Ectodermal cell (in vitro differentiated cells): Measurements from ENCODE around the gene BNIP2.
"Not testable (repeated sequence)": the region's sequence is repeated elsewhere in the genome, so short reads cannot be mapped to it uniquely, and the experiment has no call there.

ENCODE experiments used
- H3K27ac ChIP-seq: 2 replicates; pipeline ENCODE4 v1.7.0; 2013; ENCODE audit warnings: mild to moderate bottlenecking, low read depth, low read length; ENCODE audit not compliant: insufficient read depth, poor library complexity, severe bottlenecking
- H3K27me3 ChIP-seq: 2 replicates; pipeline ENCODE4 v1.7.0; 2013; ENCODE audit warnings: mild to moderate bottlenecking, low read length; ENCODE audit not compliant: insufficient read depth, control insufficient read depth, poor library complexity, severe bottlenecking
- H3K36me3 ChIP-seq: one replicate; pipeline ENCODE4 v1.7.0; 2013; ENCODE audit warnings: low read length; ENCODE audit not compliant: control insufficient read depth, insufficient read depth
- H3K4me1 ChIP-seq: one replicate; pipeline ENCODE4 v1.7.0; 2013; ENCODE audit warnings: low read length; ENCODE audit not compliant: control insufficient read depth, insufficient read depth
- H3K4me3 ChIP-seq: 2 replicates; pipeline ENCODE4 v1.7.0; 2013; ENCODE audit warnings: low read depth, low read length, control low read depth; ENCODE audit not compliant: insufficient read depth
- H3K9me3 ChIP-seq: 2 replicates; pipeline ENCODE4 v1.7.0; 2013; ENCODE audit warnings: mild to moderate bottlenecking, low read length, moderate library complexity; ENCODE audit not compliant: control insufficient read depth
- WGBS, 2 experiments: methylation state at CpG; one replicate each; pipeline ENCODE4 v1.1.7; 2013; ENCODE audit warnings: missing lambda C conversion rate in 2 of 2; 5-methylcytosine and 5-hydroxymethylcytosine counted together

BNIP2 gene

DNA sequence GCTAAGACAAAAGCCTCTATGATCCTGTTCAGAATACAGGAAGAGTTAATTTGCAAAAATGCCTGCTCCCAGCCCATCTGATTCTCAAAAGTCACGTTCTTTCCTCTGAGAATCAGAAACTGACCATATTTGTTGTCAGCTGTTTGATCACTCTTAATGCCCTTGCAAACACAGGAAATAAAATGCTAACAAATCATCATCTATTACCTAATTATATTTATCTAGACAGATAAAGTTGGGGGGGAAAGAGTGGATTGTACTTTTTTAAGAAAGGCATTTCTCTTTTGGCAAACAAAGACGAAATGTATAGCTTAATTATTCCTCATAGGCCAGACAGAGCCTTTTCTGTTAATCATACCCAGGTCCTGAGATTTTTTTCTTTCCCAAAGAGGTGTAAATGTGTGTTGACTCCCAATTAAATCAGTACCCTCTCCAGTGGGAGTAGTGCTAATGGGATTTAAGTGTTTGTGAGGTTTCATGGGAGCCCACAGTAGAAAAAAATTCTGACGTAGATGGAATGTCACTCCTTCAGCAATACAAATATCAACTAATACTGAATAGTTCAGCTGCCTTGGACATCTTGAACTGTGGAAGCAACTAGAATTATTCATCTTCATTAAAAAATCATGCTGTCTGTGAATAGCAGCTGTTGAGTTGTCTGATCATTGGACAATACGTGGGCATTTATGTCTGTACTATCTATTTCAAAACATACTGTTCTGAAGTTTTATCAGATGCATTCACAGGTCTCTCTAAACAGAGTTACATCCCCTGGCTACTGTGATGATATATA lies 22.5 kb upstream of the BNIP2 start:
- 65 to 82% methylated on average over 1 to 4 of the region's 4 CpGs for WGBS, 2 experiments
- no peaks in the 10 kb centered on the region for H3K27me3 ChIP-seq
- H3K4me3 ChIP-seq = no peak overlapping the region
- no peaks in the 10 kb centered on the region for H3K36me3 ChIP-seq
- H3K4me1 ChIP-seq = no peaks in the 10 kb centered on the region
- no peaks in the 10 kb centered on the region for H3K9me3 ChIP-seq
- H3K27ac ChIP-seq = no peak overlapping the region

GRCh38 chr15:59707619-59708018 lies 18.5 kb upstream of the BNIP2 start:
- Histone ChIP-seq H3K36me3 (no peaks in the 10 kb centered on the region), H3K4me1 (no peaks in the 10 kb centered on the region), H3K4me3 (no peak overlapping the region), H3K9me3 (no peaks in the 10 kb centered on the region), H3K27me3 (no peaks in the 10 kb centered on the region), H3K27ac (no peak overlapping the region)
- 84 to 95% methylated on average over 4 of the region's 4 CpGs for WGBS, 2 experiments

DNA sequence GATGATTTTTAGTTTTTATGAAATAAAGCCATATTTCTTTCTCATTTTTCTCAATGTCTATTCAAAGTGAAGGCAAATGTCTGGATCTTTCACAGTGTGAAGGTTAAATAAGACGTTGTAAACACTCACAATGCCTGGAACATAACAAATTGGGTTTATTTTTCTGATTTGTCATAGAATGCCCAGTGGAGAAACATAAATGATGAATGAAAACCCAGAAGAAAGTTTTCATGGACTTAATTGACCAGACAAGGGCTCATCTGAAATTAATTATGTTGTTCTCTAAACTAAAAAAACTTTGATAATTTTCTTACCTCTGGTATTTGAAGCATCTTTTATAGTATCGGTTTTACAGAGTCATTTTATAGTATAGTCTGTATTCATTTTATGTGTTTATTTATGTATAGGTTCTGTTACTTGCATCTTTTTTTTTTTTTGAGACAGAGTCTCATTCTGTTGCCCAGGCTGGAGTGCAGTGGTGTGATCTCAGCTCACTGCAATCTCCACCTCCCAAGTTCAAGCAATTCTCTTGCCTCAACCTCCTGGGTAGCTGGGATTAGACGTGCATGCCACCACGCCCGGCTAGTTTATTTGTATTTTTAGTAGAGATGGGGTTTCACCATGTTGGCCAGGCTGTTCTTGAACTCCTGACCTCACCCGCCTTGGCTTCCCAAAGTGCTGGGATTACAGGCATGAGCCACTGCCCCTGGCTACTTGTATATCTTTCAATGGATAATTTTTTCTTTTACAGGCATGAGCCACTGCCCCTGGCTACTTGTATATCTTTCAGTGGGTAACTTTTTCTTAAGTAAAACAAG lies 15.1 kb upstream of the BNIP2 start:
- Histone ChIP-seq H3K9me3 (no peaks in the 10 kb centered on the region), H3K4me3 (no peak overlapping the region), H3K4me1 (no peaks in the 10 kb centered on the region), H3K27me3 (no peaks in the 10 kb centered on the region), H3K27ac (no peak overlapping the region), H3K36me3 (no peaks in the 10 kb centered on the region)
- WGBS, 2 experiments = 81 to 85% methylated on average over 5 to 6 of the region's 6 CpGs

DNA sequence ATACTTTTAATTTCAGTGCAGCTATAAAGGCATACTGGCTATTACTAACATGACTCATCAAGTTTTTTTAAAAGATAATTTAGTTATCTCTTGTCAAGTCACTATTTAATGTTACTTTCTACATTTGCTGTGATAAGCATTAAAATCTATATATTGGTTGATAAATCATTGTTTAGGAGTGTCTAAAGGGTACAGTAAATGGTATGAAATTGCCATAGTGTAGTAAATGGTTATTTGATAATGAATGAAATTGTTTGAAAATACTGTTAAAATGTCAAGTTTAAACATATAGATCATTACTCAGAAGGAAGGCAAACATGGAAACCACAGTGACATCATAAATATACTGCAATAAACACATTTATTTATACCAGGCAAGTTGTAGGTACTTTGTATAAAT lies 13.2 kb upstream of the BNIP2 start:
- Histone ChIP-seq H3K36me3 (no peaks in the 10 kb centered on the region), H3K27ac (no peak overlapping the region), H3K4me1 (no peaks in the 10 kb centered on the region), H3K9me3 (no peaks in the 10 kb centered on the region), H3K27me3 (no peaks in the 10 kb centered on the region), H3K4me3 (no peak overlapping the region)

DNA sequence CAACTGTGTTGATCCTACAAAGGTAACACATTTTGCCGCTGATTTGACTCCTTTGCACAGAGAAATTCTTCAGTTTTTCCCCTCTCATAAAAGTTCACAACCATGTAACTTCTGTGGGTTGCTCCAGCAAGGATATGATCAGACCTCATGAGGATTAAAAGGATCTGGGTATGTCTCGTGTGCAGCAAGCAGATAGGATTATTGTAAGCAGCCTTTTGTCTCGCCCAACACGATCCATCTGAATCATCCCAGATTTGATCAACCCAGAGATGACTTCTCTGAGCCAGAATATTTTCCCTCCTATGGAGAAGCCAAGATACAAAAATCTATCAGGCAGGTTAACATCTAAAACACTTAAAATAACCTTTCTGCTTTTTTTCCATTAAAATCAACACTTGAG lies 12.8 kb upstream of the BNIP2 start:
- no peaks in the 10 kb centered on the region for H3K36me3 ChIP-seq
- no peaks in the 10 kb centered on the region for H3K27me3 ChIP-seq
- H3K4me1 ChIP-seq = no peaks in the 10 kb centered on the region
- H3K4me3 ChIP-seq = no peak overlapping the region
- WGBS, 2 experiments = 89 to 90% methylated on average over 4 of the region's 4 CpGs
- H3K27ac ChIP-seq = no peak overlapping the region
- H3K9me3 ChIP-seq = no peaks in the 10 kb centered on the region

DNA sequence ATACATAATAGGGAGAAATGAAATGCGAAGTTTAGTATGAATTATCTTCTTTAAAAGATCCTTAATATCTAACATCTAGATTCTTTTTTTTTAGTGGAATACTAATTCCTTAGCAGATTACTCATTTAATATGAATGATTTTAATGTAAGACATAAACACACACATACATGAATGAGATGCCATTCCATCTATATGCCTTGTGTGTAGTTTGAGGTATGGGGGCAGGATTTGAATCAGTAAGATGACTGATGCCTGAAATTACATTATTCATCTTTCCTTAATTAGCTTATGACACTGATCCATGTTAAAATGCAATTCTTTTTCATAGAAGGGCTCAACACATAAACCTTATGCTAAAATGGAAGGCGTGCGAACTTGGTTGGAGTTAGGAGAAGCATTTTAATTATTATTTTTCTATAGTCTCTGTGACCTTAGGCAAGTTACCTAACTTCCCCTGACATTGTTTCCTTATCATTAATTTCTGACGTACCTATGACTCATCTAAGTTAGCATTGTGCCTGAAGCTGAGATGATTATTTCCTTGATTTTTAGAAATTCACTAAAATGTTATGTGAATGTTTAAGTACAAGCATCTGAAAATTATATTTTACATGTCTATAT lies 10.8 kb upstream of the BNIP2 start:
- no peak overlapping the region for H3K4me3 ChIP-seq
- WGBS, 2 experiments = 92 to 100% methylated on average over 1 of the region's 4 CpGs
- H3K27me3 ChIP-seq = no peaks in the 10 kb centered on the region
- no peak overlapping the region for H3K27ac ChIP-seq
- no peaks in the 10 kb centered on the region for H3K9me3 ChIP-seq
- H3K4me1 ChIP-seq = peaks cover 4% of the 10 kb centered on the region
- no peaks in the 10 kb centered on the region for H3K36me3 ChIP-seq

- not testable (repeated sequence) for H3K27ac ChIP-seq, H3K36me3 ChIP-seq, H3K4me3 ChIP-seq, H3K9me3 ChIP-seq, H3K4me1 ChIP-seq, H3K27me3 ChIP-seq
- WGBS, 2 experiments = 92 to 94% methylated on average over 4 of the region's 4 CpGs
Observed at GRCh38 chr15:59698065-59698464, 8.9 kb upstream of the BNIP2 start.

DNA sequence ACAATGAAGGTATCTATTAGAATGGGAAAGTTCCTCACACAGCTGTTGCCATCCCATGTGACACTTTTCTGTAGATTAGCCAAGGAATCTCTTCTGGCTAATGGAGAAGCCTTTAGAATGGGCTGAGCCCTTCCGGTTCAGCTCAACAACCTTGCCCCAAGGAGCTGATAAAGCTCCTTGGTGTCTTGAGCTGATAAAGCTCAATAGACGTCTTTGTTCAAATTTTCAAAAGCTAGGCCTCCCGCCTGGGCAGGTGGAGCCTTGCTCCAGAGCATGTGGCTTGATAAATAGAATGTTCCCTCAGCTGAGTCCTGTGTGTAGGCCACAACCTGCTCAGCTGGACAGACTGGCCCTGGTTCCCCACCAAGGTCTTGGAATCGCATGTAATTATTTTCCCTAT lies 7.2 kb upstream of the BNIP2 start:
- Histone ChIP-seq H3K27me3 (no peaks in the 10 kb centered on the region), H3K9me3 (no peaks in the 10 kb centered on the region), H3K4me3 (no peak overlapping the region), H3K36me3 (no peaks in the 10 kb centered on the region), H3K4me1 (peaks cover 4% of the 10 kb centered on the region), H3K27ac (no peak overlapping the region)
- WGBS, 2 experiments = 79 to 82% methylated on average over 4 of the region's 4 CpGs

GRCh38 chr15:59694779-59695178 lies 5.7 kb upstream of the BNIP2 start:
- Histone ChIP-seq H3K36me3 (no peaks in the 10 kb centered on the region), H3K4me1 (peaks cover 7% of the 10 kb centered on the region), H3K9me3 (no peaks in the 10 kb centered on the region), H3K4me3 (no peak overlapping the region), H3K27ac (no peak overlapping the region), H3K27me3 (peaks cover 9% of the 10 kb centered on the region)
- WGBS, 2 experiments = 96 to 100% methylated on average over 1 of the region's 1 CpG

GRCh38 chr15:59691194-59691805 lies 2.2 kb upstream of the BNIP2 start:
- H3K9me3 ChIP-seq = no peaks in the 10 kb centered on the region
- no peak overlapping the region for H3K4me3 ChIP-seq
- no peaks in the 10 kb centered on the region for H3K36me3 ChIP-seq
- no peak overlapping the region for H3K27ac ChIP-seq
- WGBS, 2 experiments = no CpG with 5 or more reads among the region's 1 CpG
- H3K27me3 ChIP-seq = peaks cover 9% of the 10 kb centered on the region
- peaks cover 12% of the 10 kb centered on the region for H3K4me1 ChIP-seq
